Measurements from ENCODE around the gene TRPC4AP.

Gene TRPC4AP

GRCh38 chr20:35000922-35001595 lies 91.5 kb downstream of the TRPC4AP start:
- DNase-seq = no peak

GRCh38 chr20:35000311-35000921 lies 92.2 kb downstream of the TRPC4AP start:
- no peak for DNase-seq

GRCh38 chr20:34999782-35000181 lies 92.8 kb downstream of the TRPC4AP start:
- no peak for DNase-seq

GRCh38 chr20:34999021-34999451 lies 93.6 kb downstream of the TRPC4AP start:
- no peak for DNase-seq

- DNase-seq = no peak
Observed at GRCh38 chr20:34998331-34998950, 94.2 kb downstream of the TRPC4AP start.

- DNase-seq = no peak
Observed at GRCh38 chr20:34997774-34998173, 94.8 kb downstream of the TRPC4AP start.

GRCh38 chr20:34997131-34997561 lies 95.5 kb downstream of the TRPC4AP start:
- DNase-seq = peak; percentile 24

- no peak for DNase-seq
Observed at GRCh38 chr20:34996243-34997028, 96.2 kb downstream of the TRPC4AP start.

- DNase-seq = no peak
Observed at GRCh38 chr20:34995696-34996095, 96.9 kb downstream of the TRPC4AP start.

GRCh38 chr20:34995192-34995591 lies 97.4 kb downstream of the TRPC4AP start:
- DNase-seq = no peak

GRCh38 chr20:34994509-34995131 lies 98.0 kb downstream of the TRPC4AP start:
- no peak for DNase-seq

GRCh38 chr20:34993941-34994508 lies 98.6 kb downstream of the TRPC4AP start:
- no peak for DNase-seq

- DNase-seq = no peak
Observed at GRCh38 chr20:34992751-34993417, 99.7 kb downstream of the TRPC4AP start.

- DNase-seq = no peak
Observed at GRCh38 chr20:34990661-34991214, 101.9 kb downstream of the TRPC4AP start.

GRCh38 chr20:34990231-34990630 lies 102.4 kb downstream of the TRPC4AP start:
- no peak for DNase-seq

- no peak for DNase-seq
Observed at GRCh38 chr20:34989670-34990069, 102.9 kb downstream of the TRPC4AP start.

- no peak for DNase-seq
Observed at GRCh38 chr20:34989118-34989517, 103.5 kb downstream of the TRPC4AP start.

- DNase-seq = no peak
Observed at GRCh38 chr20:34988191-34988540, 104.4 kb downstream of the TRPC4AP start.

- no peak for DNase-seq
Observed at GRCh38 chr20:34987288-34988190, 105.1 kb downstream of the TRPC4AP start.
